RKO (cell line): ENCODE data around the gene OR10G2.
"Not testable (repeated sequence)": the region's sequence is repeated elsewhere in the genome, so short reads cannot be mapped to it uniquely, and the experiment has no call there.

ENCODE experiments used
- DNase-seq: peaks from one replicate; pipeline ENCODE4 v3.0.0-alpha.2; 2016; ENCODE audit warnings: low spot score

OR10G2 gene

GRCh38 chr14:21634840-21635239 lies at the start of gene OR10G2:
TSS of gene OR10G2 (minus strand) at chr14:21634940. CDS start at chr14:21634842, 98 bp downstream.
- no peak for DNase-seq

GRCh38 chr14:21680072-21680471 lies 45.3 kb upstream of the OR10G2 start:
- peak; percentile 4 for DNase-seq

GRCh38 chr14:21675566-21675965 lies 40.8 kb upstream of the OR10G2 start:
- no peak for DNase-seq

- DNase-seq: no peak
Measured at GRCh38 chr14:21673718-21674117, 39.0 kb upstream of the OR10G2 start, which contains the start of gene OR4E1. TSS of gene OR4E1 (minus strand) at chr14:21673818. CDS start at chr14:21670935, 2,883 bp downstream.

- no peak for DNase-seq
Measured at GRCh38 chr14:21672116-21672515, 37.4 kb upstream of the OR10G2 start.

- DNase-seq: no peak
Measured at GRCh38 chr14:21671371-21671770, 36.6 kb upstream of the OR10G2 start.

- no peak for DNase-seq
Measured at GRCh38 chr14:21669284-21669683, 34.5 kb upstream of the OR10G2 start.

- DNase-seq: peak; percentile 54
Measured at GRCh38 chr14:21668377-21668776, 33.6 kb upstream of the OR10G2 start.

- no peak for DNase-seq
Measured at GRCh38 chr14:21656980-21657379, 22.2 kb upstream of the OR10G2 start.

- no peak for DNase-seq
Measured at GRCh38 chr14:21654215-21654614, 19.5 kb upstream of the OR10G2 start.

- DNase-seq: no peak
Measured at GRCh38 chr14:21653331-21653885, 18.7 kb upstream of the OR10G2 start, which contains the start of gene OR4E2. TSS of gene OR4E2 (plus strand) at chr14:21653835. CDS start at chr14:21665083, 11,248 bp downstream.

- DNase-seq: no peak
Measured at GRCh38 chr14:21652209-21652808, 17.6 kb upstream of the OR10G2 start.

- DNase-seq: no peak
Measured at GRCh38 chr14:21647380-21647779, 12.6 kb upstream of the OR10G2 start.

- no peak for DNase-seq
Measured at GRCh38 chr14:21643407-21643806, 8.7 kb upstream of the OR10G2 start.

GRCh38 chr14:21642683-21643082 lies 7.9 kb upstream of the OR10G2 start:
- no peak for DNase-seq

GRCh38 chr14:21631084-21631483 lies 3.7 kb downstream of the OR10G2 start:
- DNase-seq: no peak

GRCh38 chr14:21630503-21630902 lies 4.2 kb downstream of the OR10G2 start:
- DNase-seq: not testable (repeated sequence)

- peak; percentile 36 for DNase-seq
Measured at GRCh38 chr14:21626491-21627230, 8.1 kb downstream of the OR10G2 start.

- no peak for DNase-seq
Measured at GRCh38 chr14:21617614-21618013, 17.1 kb downstream of the OR10G2 start.

GRCh38 chr14:21614240-21614639 lies 20.5 kb downstream of the OR10G2 start:
- DNase-seq: no peak

- DNase-seq: no peak
Measured at GRCh38 chr14:21612324-21612723, 22.4 kb downstream of the OR10G2 start.

GRCh38 chr14:21602181-21602580 lies 32.6 kb downstream of the OR10G2 start:
- DNase-seq: not testable (repeated sequence)

GRCh38 chr14:21589317-21589716 lies 45.4 kb downstream of the OR10G2 start:
- no peak for DNase-seq
